ENCODE data around the gene TNRC6C.
"Not testable (repeated sequence)": the region's sequence is repeated elsewhere in the genome, so short reads cannot be mapped to it uniquely, and the experiment has no call there.

Gene TNRC6C

DNA sequence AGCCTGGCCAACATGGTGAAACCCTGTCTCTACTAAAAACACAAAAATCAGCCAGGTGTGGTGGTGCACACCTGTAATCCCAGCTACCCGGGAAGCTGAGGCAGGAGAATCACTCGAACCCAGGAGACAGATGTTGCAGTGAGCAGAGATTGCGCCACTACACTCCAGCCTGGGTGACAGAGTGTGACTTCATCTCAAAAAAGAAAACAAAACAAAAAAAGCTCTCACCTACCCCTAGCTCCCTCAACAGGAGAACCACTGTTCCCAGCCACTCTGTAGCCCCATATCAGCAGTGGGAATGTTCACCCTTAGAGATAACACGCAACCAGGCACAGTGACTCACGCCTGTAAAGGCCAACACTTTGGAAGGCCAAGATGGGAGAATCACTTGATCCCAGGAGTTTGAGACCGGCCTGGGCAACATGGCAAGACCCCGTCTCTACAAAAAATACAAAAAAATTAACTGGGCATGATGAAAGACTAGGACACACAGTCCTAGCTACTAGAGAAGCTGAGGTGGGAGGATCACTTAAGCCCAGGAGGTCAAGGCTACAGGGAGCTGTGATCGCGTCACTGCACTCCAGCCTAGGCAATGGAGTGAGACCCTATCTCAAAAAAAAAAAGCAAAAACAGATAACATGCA is 177.5 kb downstream of the TNRC6C start:
- DNase-seq (ENCODE audit: low read depth in 2 of 2): no peak

GRCh38 chr17:78137392-78138203 is 179.1 kb downstream of the TNRC6C start:
- DNase-seq (ENCODE audit: low read depth in 2 of 2): no peak

GRCh38 chr17:78138204-78139060 is 179.9 kb downstream of the TNRC6C start:
- DNase-seq (ENCODE audit: low read depth in 2 of 2): no peak

GRCh38 chr17:78139861-78140168 is 181.3 kb downstream of the TNRC6C start:
- DNase-seq (ENCODE audit: low read depth in 2 of 2): not testable (repeated sequence)

DNA sequence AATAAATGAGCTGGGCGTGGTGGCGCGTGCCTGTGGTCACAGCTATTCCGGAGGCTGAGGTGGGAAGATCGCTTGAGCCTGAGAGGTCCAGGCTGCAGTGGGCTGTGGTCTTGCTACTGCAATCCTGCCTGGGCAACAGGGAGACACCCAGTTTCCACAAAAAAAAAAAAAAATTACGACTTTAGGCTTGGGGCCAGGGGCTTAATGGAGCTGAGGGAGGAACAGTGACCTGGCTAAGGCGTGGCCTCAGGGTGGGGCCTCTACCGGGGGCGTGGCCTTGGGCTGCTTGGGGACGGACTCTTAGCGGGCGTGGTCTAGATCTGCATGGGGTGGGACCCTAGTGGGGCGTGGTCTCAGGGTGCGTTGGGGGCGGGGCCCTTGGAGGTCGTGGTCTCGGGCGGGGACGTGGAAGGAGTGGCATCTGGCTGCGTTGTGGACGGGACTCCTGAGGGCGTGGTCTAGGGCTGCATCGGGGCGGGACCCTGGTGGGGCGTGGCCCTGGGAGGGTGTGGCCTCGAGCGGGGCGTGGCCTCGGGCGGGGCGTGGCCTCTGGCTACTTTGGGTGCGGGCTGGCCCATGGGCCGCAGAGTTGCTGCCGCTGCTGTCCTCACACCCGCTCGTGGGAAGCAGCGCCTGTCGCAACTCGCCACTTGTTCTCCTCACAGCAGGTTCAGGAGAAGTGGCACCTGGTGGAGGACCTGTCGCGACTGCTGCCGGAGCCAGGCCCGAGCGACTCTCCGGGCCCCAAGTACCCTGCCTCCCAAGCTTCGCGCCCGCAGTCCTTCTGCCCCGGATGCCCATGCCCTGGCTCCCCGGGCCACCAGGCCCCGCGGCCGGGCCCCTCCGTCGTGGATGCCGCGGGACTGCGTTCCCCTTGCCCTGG is 181.9 kb downstream of the TNRC6C start:
- peak; percentile 85 to 96 for DNase-seq (ENCODE audit: low read depth in 2 of 2)

DNA sequence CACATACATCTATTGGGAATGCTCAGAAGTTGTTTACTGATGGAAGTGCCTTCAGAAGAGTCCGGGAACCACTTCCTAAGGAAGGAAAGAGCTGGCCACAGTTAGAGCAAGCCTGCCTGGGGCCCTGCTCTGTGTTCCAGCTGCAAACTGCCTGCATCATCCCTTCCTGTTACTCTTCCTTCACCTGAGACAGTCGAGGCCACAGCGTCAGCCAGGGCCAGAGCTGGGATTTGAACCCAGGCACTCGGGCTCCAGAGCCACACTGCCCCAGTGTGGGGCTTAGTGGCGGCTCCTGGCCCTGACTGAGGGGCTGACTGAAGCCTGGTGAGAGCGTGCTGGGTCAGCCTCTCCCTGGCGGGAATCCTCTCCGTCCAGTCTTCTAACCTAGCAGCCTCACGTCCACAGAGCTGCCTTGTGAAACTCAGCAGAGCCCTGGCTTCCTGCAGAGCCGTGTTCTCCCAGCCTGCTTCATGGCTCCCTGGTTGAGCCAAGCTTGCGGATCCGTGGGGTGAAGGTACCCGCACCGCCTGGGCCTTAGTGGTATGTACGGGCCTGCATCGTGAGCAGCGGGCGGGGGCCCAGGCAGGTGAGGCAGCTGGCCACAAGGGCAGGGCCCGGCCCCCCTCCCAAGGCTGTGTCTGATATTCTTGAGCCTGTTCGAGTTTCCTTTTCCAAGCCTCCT is 183.1 kb downstream of the TNRC6C start:
- DNase-seq (ENCODE audit: low read depth in 2 of 2): no peak

DNA sequence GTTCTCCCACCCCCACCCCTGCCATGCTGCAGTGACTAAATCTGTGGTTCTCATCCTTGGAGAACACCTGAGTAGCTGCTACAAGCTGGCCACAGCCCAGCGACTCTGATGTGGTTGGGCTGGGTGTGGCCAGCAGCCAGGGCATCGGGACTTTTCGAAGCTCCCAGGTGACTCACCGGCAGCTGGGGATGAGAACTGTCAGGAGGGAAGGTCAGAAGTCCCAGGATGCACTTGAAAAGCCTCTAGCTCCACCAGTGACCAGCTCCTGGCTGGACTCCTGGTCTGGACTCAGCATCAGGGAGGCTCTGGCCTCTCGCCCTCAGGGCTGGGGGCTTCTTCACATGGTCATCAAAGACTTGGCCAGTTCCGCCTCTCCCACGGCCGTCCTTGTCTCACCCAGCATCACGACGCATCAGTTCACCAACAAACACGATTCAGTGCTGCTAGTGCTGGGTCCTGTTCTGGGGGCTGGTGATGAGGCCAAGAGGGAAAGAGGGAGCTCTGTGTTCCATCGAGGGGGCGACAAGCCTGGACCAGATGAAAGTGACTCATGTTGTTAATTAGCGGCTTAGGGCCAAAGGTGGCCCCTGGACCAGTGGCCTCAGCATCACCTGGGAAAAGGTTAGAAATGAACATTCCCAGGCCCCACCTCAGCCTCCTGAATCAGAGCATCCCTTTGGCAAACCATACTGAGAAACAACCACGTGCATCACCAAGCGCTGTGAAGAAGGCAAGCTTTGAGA is 183.8 kb downstream of the TNRC6C start:
- DNase-seq (ENCODE audit: low read depth in 2 of 2): no peak

DNA sequence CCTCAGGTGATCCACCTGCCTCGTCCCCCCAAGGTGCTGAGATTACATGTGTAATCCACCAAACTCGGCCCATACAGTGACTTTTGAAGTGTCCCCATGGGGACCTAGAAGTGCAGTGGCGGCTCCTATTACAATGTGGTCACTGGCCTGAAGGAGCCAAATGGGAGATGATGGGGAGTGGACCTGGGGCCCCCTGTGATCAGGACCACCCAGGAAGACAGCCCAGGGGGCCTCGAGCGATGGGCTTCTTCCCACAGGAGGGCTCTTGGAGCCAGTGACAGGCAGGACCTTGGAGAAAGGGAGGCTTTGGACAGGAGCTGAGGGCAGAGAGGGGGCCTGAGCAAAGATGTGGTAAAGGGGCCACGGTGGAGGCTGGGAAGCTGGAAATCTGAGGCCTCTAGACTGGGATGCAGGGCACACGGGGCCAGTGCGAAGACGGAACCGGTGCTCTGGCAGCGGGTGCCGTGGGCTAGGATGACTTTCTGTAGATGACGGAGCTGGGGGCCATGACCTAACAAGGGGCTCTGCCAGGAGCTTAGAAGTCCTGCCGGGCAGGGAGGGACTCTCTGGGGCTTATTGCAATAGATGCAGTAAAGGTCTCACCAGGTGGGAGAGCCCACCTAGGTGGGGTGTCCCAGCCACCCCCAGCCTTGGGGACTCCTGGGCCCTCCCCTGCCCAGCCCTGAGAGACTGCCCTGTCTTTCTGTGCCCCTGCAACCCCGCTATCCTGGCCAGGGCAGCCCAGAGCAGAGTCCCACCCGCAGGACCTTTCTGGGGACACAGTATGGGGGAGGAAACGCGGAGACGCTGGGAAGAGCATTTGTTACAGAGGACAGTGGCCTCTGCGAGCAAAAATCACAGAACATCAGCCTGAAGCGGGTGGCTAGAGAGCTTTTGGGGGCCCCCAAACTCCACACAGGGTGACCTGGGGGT is 185.0 kb downstream of the TNRC6C start:
- DNase-seq (ENCODE audit: low read depth in 2 of 2): no peak

- no peak for DNase-seq (ENCODE audit: low read depth in 2 of 2)
These were observed 185.7 kb downstream of the TNRC6C start for GRCh38 chr17:78144147-78144719.

DNA sequence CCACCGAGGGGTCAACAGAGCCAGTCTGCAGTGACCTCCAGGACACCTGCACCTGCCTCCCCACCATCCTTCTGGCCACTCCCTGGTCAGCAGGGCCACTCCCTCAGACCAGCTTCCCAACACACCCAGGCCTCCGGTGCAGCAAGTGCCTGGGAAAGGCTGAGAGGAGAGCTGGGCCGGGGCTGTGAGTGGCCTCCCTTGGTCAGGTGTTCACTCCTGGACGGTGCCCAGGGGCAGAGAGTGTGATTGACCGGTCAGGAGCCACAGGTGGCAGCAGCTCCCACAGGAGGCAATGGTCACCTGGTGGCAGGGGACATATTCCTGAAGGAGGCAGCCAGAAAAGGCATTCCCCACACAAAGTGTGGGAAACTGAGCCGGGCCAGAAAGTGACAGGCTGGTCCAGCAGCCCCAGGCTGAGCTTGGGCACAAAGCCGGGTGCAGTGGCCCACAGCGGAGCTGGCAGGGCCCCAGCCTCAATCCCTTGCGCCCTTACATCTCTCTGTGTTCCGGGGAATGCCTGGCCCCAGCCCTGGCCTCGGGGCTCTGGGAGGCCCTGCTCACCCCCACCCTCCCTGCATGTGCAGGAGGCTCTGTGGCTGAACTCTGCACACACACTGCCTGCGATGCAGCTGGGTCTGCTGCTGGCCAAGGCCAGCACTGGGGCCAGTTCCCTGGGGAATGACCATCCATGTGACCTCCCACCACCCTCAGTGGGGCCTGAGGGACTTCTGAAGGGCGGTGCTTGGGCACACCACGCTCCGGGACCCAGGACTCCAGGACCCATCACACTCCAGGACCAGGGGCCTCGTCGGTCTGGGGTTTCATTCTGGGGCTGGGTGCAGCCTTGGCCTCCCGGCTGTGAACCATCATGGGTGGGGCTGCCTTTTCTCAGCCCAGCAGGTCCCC is 186.5 kb downstream of the TNRC6C start:
- DNase-seq (ENCODE audit: low read depth in 2 of 2): no peak

- no peak for DNase-seq (ENCODE audit: low read depth in 2 of 2)
These were observed 188.0 kb downstream of the TNRC6C start for GRCh38 chr17:78146471-78146869.

- no peak for DNase-seq (ENCODE audit: low read depth in 2 of 2)
These were observed 188.4 kb downstream of the TNRC6C start for GRCh38 chr17:78146881-78147280.

GRCh38 chr17:78147315-78147998 is 189.0 kb downstream of the TNRC6C start:
- DNase-seq (ENCODE audit: low read depth in 2 of 2): no peak

- DNase-seq (ENCODE audit: low read depth in 2 of 2): no peak
These were observed 189.9 kb downstream of the TNRC6C start for GRCh38 chr17:78148286-78149016.

- DNase-seq (ENCODE audit: low read depth in 2 of 2): no peak
These were observed 193.1 kb downstream of the TNRC6C start for GRCh38 chr17:78151514-78152008.

All from activated CD4-positive, alpha-beta T cell treated with anti-CD3 and anti-CD28 coated beads for 24 hours (primary cell).